Thyroid gland (tissue), 4 donors: ENCODE measurements around the gene ZMIZ1.

Source experiments
- CTCF ChIP-seq, 6 experiments: fragments of 200-600 bp in 3 of 6; fragments of 450-650 bp in 3 of 6; sonication (generic) in 3 of 6; IDR thresholded peaks; one replicate each; pipeline ENCODE4 v1.5.1; 2016 to 2019; ENCODE audit warnings: antibody characterized with exemption in 6 of 6, mild to moderate bottlenecking in 2 of 6, inconsistent platforms in 1 of 6, moderate library complexity in 1 of 6
- POLR2A ChIP-seq, 2 donors: fragments of 450-650 bp; IDR thresholded peaks; one replicate each; pipeline ENCODE4 v1.6.1; 2017; ENCODE audit warnings: antibody characterized with exemption in 2 of 2, mild to moderate bottlenecking in 2 of 2, moderate library complexity in 1 of 2

GRCh38 chr10:79360499-79361342 lies 292.0 kb downstream of the ZMIZ1 start:
- TF ChIP-seq CTCF (IDR thresholded peaks at IDR 0.05) (no peak), POLR2A (IDR thresholded peaks at IDR 0.05) (no peak)
